GM12891 (cell line): Measurements from ENCODE around the gene APOC4.

Experiments
- PAX5 ChIP-seq: IDR thresholded peaks from 2 replicates; pipeline ENCODE4 v1.6.1; 2011; ENCODE audit warnings: low read length, moderate library complexity, mild to moderate bottlenecking; ENCODE audit not compliant: insufficient read depth, severe bottlenecking
- POLR2A ChIP-seq: IDR thresholded peaks from 2 replicates; pipeline ENCODE4 v1.6.1; 2011; ENCODE audit warnings: low read depth, low read length, control low read depth
- POLR2AphosphoS5 ChIP-seq: IDR thresholded peaks from 2 replicates; pipeline ENCODE4 v1.6.1; 2011; ENCODE audit warnings: low read depth, low read length, control low read depth

DNA sequence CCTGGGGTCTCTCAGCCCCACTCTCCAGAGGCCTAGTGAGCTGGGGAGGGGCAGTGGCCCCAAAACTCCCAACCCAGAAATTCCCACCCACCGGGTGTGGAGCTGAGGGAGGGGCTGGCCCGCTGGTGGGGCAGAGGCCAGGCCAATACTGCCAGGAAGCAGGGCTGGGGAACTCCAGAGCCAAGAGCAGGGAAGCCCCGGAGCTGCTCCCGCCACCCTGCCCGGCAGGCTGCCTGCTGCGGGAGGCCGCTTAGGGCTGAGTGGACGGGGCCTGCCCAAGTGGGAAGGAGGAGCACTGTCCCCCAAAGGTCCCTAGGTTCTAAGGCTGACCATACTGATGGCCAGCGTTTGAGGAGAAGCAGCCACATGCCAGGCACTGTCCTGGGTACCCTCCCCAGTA lies 46.2 kb downstream of the APOC4 start:
- TF ChIP-seq POLR2A (no peak), POLR2AphosphoS5 (no peak), PAX5 (no peak)
